Measurements from ENCODE around the gene FAM210A. TPM values are rescaled to one million over a fixed set of nuclear protein-coding genes. Genes with fewer than 3 reads are reported as not detected.

FAM210A gene
- polyA plus RNA-seq, 1 of the 3 experiments (the other 2 are of a cell fraction), result 10.6 TPM

GRCh38 chr18:13619505-13620205 lies 106.7 kb downstream of the FAM210A start:
- POLR2A ChIA-PET, result no interaction called here

More at GRCh38 chr18:13619505-13620205, 106.7 kb downstream of the FAM210A start:
- Histone ChIP-seq H3K9ac (no peak overlapping the region), H3K4me3 (ENCODE audit: low read depth in 2 of 2, low read length in 1 of 2) (no peak overlapping the region), H3K9me2 (no peaks in the 10 kb centered on the region), H3K79me2 (ENCODE audit: insufficient read depth) (no peaks in the 10 kb centered on the region), H2AFZ (ENCODE audit: low read depth) (no peak overlapping the region), H3K4me1 (ENCODE audit: control insufficient read depth in 1 of 2, insufficient read depth in 2 of 2, low read depth in 1 of 2, low read length in 1 of 2) (peaks cover 0 to 12% of the 10 kb centered on the region in 2 experiments; a peak in 1 of 4 replicates), H3K27ac (ENCODE audit: low read depth in 2 of 2, low read length in 1 of 2) (no peak overlapping the region), H4K20me1 (ENCODE audit: insufficient read depth) (no peaks in the 10 kb centered on the region), H3K4me2 (no peak overlapping the region), H3K9me3 (no peaks in the 10 kb centered on the region), H3K36me3 (replicated peaks in 1 of 2; ENCODE audit: control insufficient read depth in 1 of 2, insufficient read depth in 2 of 2, low read length in 1 of 2) (no peaks in the 10 kb centered on the region), H3K27me3 (ENCODE audit: insufficient read depth) (no peaks in the 10 kb centered on the region), H3F3A (replicated peaks; ENCODE audit: insufficient read depth) (no peaks in the 10 kb centered on the region)
- no peak for DNase-seq
- WGBS (ENCODE audit: low lambda C conversion rate), result 79% methylated on average over 12 of the region's 20 CpGs
- CTCF ChIA-PET, result interaction anchor here (1.9 kb wide), 2 partner anchors 10 to 62 kb away, joined by 7 to 8 read pairs; no protein-coding TSS in a partner anchor
- TF ChIP-seq POLR2AphosphoS5 (IDR thresholded peaks at IDR 0.05; ENCODE audit: low read depth, low read length), result no peak
- no peak for TF ChIP-seq IRF3 (IDR thresholded peaks at IDR 0.05; ENCODE audit: low read depth, low read length)
- TF ChIP-seq EZH2phosphoT487 (IDR thresholded peaks at IDR 0.05; ENCODE audit: borderline replicate concordance, low read depth), result no peak
- TF ChIP-seq EP300 (IDR thresholded peaks at IDR 0.05; ENCODE audit: borderline replicate concordance in 1 of 2, low read depth in 1 of 2, low read length in 1 of 2), result no peak
- no peak for TF ChIP-seq NFIC (IDR thresholded peaks at IDR 0.05; ENCODE audit: borderline replicate concordance)
- TF ChIP-seq MAX (IDR thresholded peaks at IDR 0.05; ENCODE audit: low read depth), result no peak
- TF ChIP-seq GABPA (IDR thresholded peaks at IDR 0.05; ENCODE audit: low read depth), result no peak
- TF ChIP-seq MXI1 (IDR thresholded peaks at IDR 0.05; ENCODE audit: low read depth, low read length), result no peak
- TF ChIP-seq SIN3A (IDR thresholded peaks at IDR 0.05; ENCODE audit: borderline replicate concordance, low read depth, low read length), result no peak
- TF ChIP-seq TCF12 (IDR thresholded peaks at IDR 0.05), result no peak
- no peak for TF ChIP-seq CTCF (IDR thresholded peaks at IDR 0.05)
- TF ChIP-seq RCOR1 (IDR thresholded peaks at IDR 0.05; ENCODE audit: low read length), result no peak
- TF ChIP-seq ZBTB33 (IDR thresholded peaks at IDR 0.05; ENCODE audit: borderline replicate concordance, low read depth), result no peak
- TF ChIP-seq REST (IDR thresholded peaks at IDR 0.05; ENCODE audit: low read depth, low read length), result no peak

Measured in SK-N-SH (cell line).